PFSK-1 (cell line): ENCODE data around the gene GPC6.

Source experiments
- FOXP2 ChIP-seq: optimal IDR thresholded peaks from 2 replicates; pipeline ENCODE3; 2011; ENCODE audit warnings: borderline replicate concordance, control low read depth, inconsistent platforms; ENCODE audit not compliant: insufficient read depth; ENCODE audit errors: extremely low read length, extremely low read depth
- POLR2AphosphoS5 ChIP-seq: IDR thresholded peaks from 2 replicates; pipeline ENCODE4 v1.6.1; 2012; ENCODE audit warnings: low read depth, mild to moderate bottlenecking, control low read depth, low read length, moderate library complexity
- SIN3A ChIP-seq: IDR thresholded peaks from 2 replicates; pipeline ENCODE4 v1.6.1; 2012; ENCODE audit warnings: mild to moderate bottlenecking, low read length, moderate library complexity, borderline replicate concordance; ENCODE audit not compliant: insufficient read depth
- TAF1 ChIP-seq: IDR thresholded peaks from 2 replicates; pipeline ENCODE4 v1.6.1; 2012; ENCODE audit warnings: low read length, control low read depth, borderline replicate concordance; ENCODE audit not compliant: insufficient read depth
- TF ChIP-seq, protein P1 (sequence below), 2 experiments: IDR thresholded peaks; 2 replicates each; pipeline versions ENCODE4 v1.6.1 to v1.8.0; 2011 to 2012; ENCODE audit warnings: low read depth in 2 of 2, low read length in 2 of 2, control low read depth in 1 of 2, inconsistent platforms in 1 of 2, mild to moderate bottlenecking in 1 of 2, moderate library complexity in 1 of 2; ENCODE audit not compliant: insufficient read depth in 1 of 2

Gene GPC6

DNA sequence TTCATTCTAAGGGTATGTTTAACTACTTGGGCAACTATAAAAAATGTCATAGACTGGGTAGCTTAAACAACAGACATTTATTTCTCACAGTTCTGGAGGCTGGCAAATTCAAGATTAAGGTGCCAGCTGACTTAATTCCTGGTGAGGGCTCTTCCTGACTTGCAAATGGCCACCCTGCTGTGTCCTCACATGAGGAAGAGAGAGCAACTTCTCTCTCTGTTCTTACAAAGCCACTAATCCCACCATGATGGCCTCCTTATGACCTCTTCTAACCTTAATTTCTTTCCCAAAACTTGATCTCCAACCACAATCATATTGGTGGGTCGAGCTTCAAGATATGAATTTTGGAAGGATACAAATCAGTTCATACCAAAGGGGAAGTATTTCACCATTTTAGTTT is 853.9 kb downstream of the GPC6 start:
- TF ChIP-seq SIN3A (no peak), POLR2AphosphoS5 (no peak), FOXP2 (no peak), TAF1 (no peak)
- TF ChIP-seq, protein P1, sequence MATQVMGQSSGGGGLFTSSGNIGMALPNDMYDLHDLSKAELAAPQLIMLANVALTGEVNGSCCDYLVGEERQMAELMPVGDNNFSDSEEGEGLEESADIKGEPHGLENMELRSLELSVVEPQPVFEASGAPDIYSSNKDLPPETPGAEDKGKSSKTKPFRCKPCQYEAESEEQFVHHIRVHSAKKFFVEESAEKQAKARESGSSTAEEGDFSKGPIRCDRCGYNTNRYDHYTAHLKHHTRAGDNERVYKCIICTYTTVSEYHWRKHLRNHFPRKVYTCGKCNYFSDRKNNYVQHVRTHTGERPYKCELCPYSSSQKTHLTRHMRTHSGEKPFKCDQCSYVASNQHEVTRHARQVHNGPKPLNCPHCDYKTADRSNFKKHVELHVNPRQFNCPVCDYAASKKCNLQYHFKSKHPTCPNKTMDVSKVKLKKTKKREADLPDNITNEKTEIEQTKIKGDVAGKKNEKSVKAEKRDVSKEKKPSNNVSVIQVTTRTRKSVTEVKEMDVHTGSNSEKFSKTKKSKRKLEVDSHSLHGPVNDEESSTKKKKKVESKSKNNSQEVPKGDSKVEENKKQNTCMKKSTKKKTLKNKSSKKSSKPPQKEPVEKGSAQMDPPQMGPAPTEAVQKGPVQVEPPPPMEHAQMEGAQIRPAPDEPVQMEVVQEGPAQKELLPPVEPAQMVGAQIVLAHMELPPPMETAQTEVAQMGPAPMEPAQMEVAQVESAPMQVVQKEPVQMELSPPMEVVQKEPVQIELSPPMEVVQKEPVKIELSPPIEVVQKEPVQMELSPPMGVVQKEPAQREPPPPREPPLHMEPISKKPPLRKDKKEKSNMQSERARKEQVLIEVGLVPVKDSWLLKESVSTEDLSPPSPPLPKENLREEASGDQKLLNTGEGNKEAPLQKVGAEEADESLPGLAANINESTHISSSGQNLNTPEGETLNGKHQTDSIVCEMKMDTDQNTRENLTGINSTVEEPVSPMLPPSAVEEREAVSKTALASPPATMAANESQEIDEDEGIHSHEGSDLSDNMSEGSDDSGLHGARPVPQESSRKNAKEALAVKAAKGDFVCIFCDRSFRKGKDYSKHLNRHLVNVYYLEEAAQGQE (IDR thresholded peaks at IDR 0.05; ENCODE audit: insufficient read depth in 1 of 2, low read depth in 2 of 2, low read length in 2 of 2): no peak

DNA sequence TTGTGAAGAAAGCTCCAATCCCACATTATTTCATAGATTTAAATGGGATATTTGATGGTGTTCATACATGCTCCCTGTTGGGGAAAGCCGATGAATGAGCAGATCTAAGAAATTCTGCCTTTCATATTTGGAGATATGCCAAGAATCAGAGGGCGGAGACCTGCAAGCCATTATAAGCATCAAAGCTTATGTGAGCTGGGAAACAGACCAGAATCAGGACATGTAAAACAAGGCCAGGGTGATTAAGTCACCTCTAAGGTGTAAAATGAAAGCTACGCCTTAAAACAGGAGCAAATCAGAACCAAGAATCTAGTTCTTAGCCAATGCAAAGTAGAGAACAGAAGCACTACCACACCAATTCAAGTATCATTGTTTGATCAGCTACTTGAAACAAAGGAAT is 860.5 kb downstream of the GPC6 start:
- TF ChIP-seq FOXP2: no peak
- TF ChIP-seq POLR2AphosphoS5: no peak
- no peak for TF ChIP-seq SIN3A
- TF ChIP-seq, protein P1 (IDR thresholded peaks at IDR 0.05; ENCODE audit: insufficient read depth in 1 of 2, low read depth in 2 of 2, low read length in 2 of 2): no peak
- no peak for TF ChIP-seq TAF1

DNA sequence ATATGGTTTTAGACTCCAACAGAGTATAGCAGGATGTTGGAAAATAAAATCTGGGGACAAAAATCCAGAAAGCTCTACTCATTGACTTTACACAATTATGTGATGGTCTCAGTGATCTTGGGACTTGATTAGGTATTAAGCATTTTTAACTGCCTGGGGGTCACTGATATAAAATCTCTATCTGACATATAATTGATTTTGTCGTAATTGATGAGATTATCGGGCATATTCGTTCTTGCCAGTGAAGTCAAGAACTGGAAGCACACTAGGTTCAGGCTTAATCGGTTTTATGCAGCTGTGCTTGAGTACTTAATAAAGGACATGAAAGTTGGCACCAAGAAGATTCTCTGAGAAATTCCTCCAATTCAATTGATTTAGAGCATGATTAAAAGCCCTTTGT is 862.1 kb downstream of the GPC6 start:
- TF ChIP-seq SIN3A (no peak), POLR2AphosphoS5 (no peak), FOXP2 (no peak), TAF1 (no peak)
- TF ChIP-seq, protein P1 (IDR thresholded peaks at IDR 0.05; ENCODE audit: insufficient read depth in 1 of 2, low read depth in 2 of 2, low read length in 2 of 2): no peak

DNA sequence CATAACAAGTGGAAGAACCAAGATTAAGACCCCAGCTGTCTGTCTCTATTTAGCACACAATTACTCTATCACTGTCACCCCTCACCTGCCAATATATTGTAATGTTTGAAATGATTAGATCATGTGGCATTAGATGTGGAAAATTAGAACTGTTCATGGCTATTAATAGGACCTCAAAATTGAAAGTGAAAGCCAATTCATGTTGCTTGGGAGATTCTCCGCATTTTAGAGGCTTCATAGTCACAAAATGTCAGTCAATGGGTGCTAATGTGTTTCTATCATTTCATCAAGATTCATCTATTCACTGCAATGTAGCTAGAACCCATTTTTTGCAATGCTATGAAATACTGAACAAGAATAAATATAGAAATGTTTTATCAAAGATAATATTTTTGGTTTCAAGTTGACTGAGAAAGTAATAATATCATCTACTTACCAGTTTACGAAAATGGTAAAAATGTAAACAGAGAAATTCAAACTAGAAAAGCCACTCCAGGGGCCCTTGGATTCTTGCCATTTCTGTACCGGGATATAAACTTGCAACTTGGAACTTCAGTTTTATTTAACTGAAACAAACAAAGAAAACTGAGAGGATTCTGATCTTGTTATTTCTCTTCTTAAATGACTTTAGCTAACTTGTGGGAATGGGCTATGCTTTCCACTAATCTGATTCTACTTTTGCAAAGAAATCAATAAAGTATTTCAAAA is 864.3 kb downstream of the GPC6 start:
- TF ChIP-seq, protein P1 (IDR thresholded peaks at IDR 0.05; ENCODE audit: insufficient read depth in 1 of 2, low read depth in 2 of 2, low read length in 2 of 2): no peak
- TF ChIP-seq SIN3A (no peak), FOXP2 (no peak), TAF1 (no peak), POLR2AphosphoS5 (no peak)
